ENCODE results near the gene MGME1. TPM values are rescaled to one million over a fixed set of nuclear protein-coding genes. Genes with fewer than 3 reads are reported as not detected.

Gene MGME1
- 38.7 to 46.6 TPM (median 42.2 TPM) in 5 replicates for total RNA-seq (2022; extraction: Qiagen RNA extraction; ENCODE audit: low read depth)

GRCh38 chr20:17968366-17969277 is at the start of gene MGME1, which contains the start of gene SNX5:
TSS of gene MGME1 (plus strand) at chr20:17969018. CDS start at chr20:17969860, 842 bp downstream.
TSS of gene SNX5 (minus strand) at chr20:17968794. CDS start at chr20:17968425, 369 bp downstream.

Other genes starting within 250 kb of the MGME1 start
- gene SNX5, start 224 bp upstream of the MGME1 start, total RNA-seq (2022; extraction: Qiagen RNA extraction; ENCODE audit: low read depth) = 199 to 265 TPM (median 229 TPM) in 5 replicates
- gene OVOL2, start 88.9 kb downstream of the MGME1 start, total RNA-seq (2022; extraction: Qiagen RNA extraction; ENCODE audit: low read depth) = 0.18 to 0.29 TPM (median 0.23 TPM) in 4 of 5 replicates, not detected in the other
- 8.2 to 10.6 TPM (median 8.5 TPM) in 5 replicates for gene KAT14, start 168.8 kb downstream of the MGME1 start, total RNA-seq (2022; extraction: Qiagen RNA extraction; ENCODE audit: low read depth)
- gene PET117, start 168.8 kb downstream of the MGME1 start, total RNA-seq (2022; extraction: Qiagen RNA extraction; ENCODE audit: low read depth) = 17.9 to 27.9 TPM (median 23.6 TPM) in 5 replicates